ENCODE results near the gene PLCB1. TPM values are rescaled to one million over a fixed set of nuclear protein-coding genes. Genes with fewer than 3 reads are reported as not detected.
A peak's percentile ranks its signal among the peaks of the same experiment; 100 is the strongest.

The PLCB1 gene
- total RNA-seq, 6 experiments from 2014 or later: 17.2 to 25.7 (median 23.1) TPM

DNA sequence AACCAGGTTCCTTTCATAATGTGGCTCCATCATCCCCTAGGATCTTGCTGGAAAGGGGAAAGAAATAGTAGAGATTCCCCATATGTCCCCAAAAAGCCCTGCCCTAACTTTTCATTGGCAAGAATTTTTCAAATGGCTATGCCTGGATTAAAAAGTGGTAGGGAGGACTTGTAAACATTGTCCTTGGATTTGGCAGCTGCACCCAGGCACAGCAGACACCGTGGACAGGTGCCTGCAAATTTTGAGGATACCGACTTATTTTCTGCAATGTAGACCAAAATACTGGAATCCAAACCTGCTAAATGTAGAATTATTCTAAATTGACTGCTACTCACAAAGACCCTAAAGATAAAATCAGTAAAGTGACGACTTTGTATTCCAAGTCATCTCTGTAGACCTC, 733.6 kb downstream of the PLCB1 start:
- TF ChIP-seq, protein P1, sequence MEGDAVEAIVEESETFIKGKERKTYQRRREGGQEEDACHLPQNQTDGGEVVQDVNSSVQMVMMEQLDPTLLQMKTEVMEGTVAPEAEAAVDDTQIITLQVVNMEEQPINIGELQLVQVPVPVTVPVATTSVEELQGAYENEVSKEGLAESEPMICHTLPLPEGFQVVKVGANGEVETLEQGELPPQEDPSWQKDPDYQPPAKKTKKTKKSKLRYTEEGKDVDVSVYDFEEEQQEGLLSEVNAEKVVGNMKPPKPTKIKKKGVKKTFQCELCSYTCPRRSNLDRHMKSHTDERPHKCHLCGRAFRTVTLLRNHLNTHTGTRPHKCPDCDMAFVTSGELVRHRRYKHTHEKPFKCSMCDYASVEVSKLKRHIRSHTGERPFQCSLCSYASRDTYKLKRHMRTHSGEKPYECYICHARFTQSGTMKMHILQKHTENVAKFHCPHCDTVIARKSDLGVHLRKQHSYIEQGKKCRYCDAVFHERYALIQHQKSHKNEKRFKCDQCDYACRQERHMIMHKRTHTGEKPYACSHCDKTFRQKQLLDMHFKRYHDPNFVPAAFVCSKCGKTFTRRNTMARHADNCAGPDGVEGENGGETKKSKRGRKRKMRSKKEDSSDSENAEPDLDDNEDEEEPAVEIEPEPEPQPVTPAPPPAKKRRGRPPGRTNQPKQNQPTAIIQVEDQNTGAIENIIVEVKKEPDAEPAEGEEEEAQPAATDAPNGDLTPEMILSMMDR (IDR thresholded peaks at IDR 0.05): no peak
- H3K9me3 Mint-ChIP-seq: no peaks in the 10 kb centered on the region
- H3K4me1 Mint-ChIP-seq (ENCODE audit: low read depth): peaks cover 27% of the 10 kb centered on the region
- H3K36me3 Mint-ChIP-seq (ENCODE audit: low read depth): 0 out of 2 replicates have a peak, but pooled peaks cover 4% of the 10 kb centered on the region
- H3K27ac Mint-ChIP-seq: no peak overlapping the region
- no peak overlapping the region for H3K4me3 Mint-ChIP-seq
- H3K27me3 Mint-ChIP-seq (ENCODE audit: insufficient read depth): no peaks in the 10 kb centered on the region
- DNase-seq: no peak

DNA sequence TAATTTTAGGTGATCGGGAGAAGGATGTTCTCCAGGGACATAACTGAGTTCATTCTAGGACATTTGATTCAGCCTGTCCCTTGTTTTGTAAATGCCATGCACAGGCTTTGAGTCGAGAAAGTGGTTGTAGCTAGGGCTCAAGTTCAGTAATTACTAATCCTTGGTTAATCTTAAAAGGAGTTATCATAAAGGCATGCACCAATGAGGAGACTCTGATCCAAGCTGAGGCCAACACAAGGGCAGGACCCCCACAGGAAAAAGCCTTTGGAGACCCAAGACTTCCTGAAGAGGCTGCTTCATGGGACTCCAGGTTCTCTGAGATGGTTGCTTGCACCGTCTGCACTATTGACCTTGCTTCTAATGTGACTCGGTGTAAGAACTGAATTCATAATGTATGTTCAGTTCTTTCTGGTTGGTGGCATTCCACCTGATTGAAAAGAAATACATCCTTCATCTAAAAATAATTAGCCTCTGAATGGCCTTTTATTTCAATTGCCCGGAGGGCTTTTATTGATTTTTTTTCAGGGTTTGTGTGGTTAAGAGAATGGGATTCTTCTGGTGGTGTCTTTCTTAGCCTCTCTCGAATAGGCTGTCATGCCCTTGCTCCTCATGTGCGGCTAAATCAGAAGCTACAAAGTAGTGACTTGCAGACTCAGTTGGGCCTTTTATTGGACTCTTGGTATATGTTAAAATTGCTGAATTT, 735.1 kb downstream of the PLCB1 start:
- TF ChIP-seq, protein P1 (IDR thresholded peaks at IDR 0.05): no peak
- Mint-ChIP-seq H3K27ac (no peak overlapping the region), H3K27me3 (ENCODE audit: insufficient read depth) (no peaks in the 10 kb centered on the region), H3K36me3 (ENCODE audit: low read depth) (0 out of 2 replicates have a peak, but pooled peaks cover 4% of the 10 kb centered on the region), H3K4me1 (ENCODE audit: low read depth) (peaks cover 21% of the 10 kb centered on the region), H3K4me3 (no peak overlapping the region), H3K9me3 (no peaks in the 10 kb centered on the region)
- DNase-seq: no peak

DNA sequence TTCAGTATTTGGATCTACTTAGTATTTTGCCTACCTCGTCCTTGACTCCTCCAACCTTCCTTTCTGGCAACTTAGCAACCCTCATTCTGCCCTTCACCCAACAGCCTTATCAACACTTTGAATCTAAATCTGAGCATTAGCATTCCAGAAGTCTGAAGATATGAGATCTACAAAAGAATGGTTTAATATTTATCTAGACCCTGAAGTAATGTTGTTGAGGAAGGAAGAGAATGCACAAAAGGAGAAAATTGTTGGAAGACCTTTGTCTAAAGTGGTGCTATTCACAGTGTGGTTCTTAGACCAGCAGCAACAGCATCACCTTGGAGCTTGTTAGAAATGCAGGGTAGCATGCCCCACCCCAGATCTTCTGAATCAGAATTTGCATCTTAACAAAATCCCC, 738.6 kb downstream of the PLCB1 start:
- peaks cover 18% of the 10 kb centered on the region for H3K4me1 Mint-ChIP-seq (ENCODE audit: low read depth)
- no peak overlapping the region for H3K27ac Mint-ChIP-seq
- DNase-seq: no peak
- H3K4me3 Mint-ChIP-seq: no peak overlapping the region
- no peaks in the 10 kb centered on the region for H3K36me3 Mint-ChIP-seq (ENCODE audit: low read depth)
- no peaks in the 10 kb centered on the region for H3K27me3 Mint-ChIP-seq (ENCODE audit: insufficient read depth)
- TF ChIP-seq, protein P1 (IDR thresholded peaks at IDR 0.05): no peak
- no peaks in the 10 kb centered on the region for H3K9me3 Mint-ChIP-seq

DNA sequence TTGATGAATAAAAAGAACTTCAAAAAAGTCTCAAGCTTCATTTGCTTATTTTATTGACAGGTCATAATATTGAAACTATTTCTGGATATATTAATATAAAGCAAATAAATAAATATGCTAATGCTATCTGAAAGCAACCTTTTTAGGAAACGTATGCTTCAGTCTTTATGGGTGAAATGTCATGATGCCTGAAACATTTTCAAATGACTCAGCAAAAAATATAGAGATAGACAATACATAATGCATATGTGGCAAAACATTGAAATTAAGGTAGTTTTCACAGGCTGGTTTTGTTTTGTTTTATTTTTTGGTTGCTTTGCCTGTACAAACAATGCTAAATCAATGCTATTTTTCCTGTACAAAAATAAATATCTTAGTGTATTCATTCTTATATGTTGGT, 742.4 kb downstream of the PLCB1 start:
- H3K9me3 Mint-ChIP-seq: no peaks in the 10 kb centered on the region
- no peak overlapping the region for H3K4me3 Mint-ChIP-seq
- no peak overlapping the region for H3K27ac Mint-ChIP-seq
- TF ChIP-seq, protein P1 (IDR thresholded peaks at IDR 0.05): no peak
- H3K36me3 Mint-ChIP-seq (ENCODE audit: low read depth): no peaks in the 10 kb centered on the region
- H3K4me1 Mint-ChIP-seq (ENCODE audit: low read depth): peaks cover 27% of the 10 kb centered on the region
- no peak for DNase-seq
- H3K27me3 Mint-ChIP-seq (ENCODE audit: insufficient read depth): no peaks in the 10 kb centered on the region

DNA sequence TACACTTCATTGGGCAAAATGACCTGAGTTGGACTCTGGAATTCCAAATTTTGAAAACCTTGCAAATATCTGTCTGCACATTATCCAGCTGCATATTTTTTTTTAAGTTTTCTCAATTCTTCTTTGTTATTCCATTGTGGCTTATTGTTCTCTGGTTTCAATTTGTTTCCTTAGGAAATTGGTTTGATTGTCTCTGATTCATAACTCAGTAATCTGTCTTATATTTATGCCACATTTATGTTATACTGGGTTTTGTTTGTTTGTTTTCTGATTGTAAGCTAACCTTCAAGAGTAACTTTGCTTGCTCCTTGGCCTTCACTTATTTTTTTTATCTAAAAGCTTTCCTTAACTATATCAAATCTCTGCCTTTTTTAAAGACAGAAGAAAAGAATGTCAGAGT, 743.5 kb downstream of the PLCB1 start:
- Mint-ChIP-seq H3K4me1 (ENCODE audit: low read depth) (peaks cover 19% of the 10 kb centered on the region), H3K27ac (peak overlapping the region; percentile 30; the same call in 1 of the 2 replicates), H3K9me3 (no peaks in the 10 kb centered on the region), H3K4me3 (no peak overlapping the region), H3K36me3 (ENCODE audit: low read depth) (no peaks in the 10 kb centered on the region), H3K27me3 (ENCODE audit: insufficient read depth) (no peaks in the 10 kb centered on the region)
- TF ChIP-seq, protein P1 (IDR thresholded peaks at IDR 0.05): no peak
- no peak for DNase-seq

Data from HFFc6 (cell line).